Thyroid gland (tissue), 4 donors: ENCODE measurements around the gene MAL. TPM values are rescaled to one million over a fixed set of nuclear protein-coding genes. Genes with fewer than 3 reads are reported as not detected.

Experiments used
- DNase-seq, 2 donors: peaks; one replicate each; pipeline ENCODE4 v3.0.0-alpha.2; 2019
- H3K27ac ChIP-seq, 3 donors: fragments of 200-600 bp; sonication (generic); 1 replicate in 2 of 3; 2 replicates in 1 of 3; pipeline ENCODE4 v1.5.1; 2016 to 2019; ENCODE audit warnings: mild to moderate bottlenecking in 1 of 3, moderate library complexity in 1 of 3
- H3K27me3 ChIP-seq: fragments of 200-600 bp; sonication (generic); one replicate; pipeline ENCODE4 v1.5.1; 2019
- H3K36me3 ChIP-seq, 2 donors: fragments of 200-600 bp; sonication (generic); one replicate each; pipeline ENCODE4 v1.5.1; 2016 to 2019
- H3K4me1 ChIP-seq, 2 donors: fragments of 200-600 bp; sonication (generic); one replicate each; pipeline ENCODE4 v1.5.1; 2017 to 2019
- H3K4me3 ChIP-seq, 3 donors: fragments of 200-600 bp; sonication (generic); replicated peaks in 1 of 3; 1 replicate in 2 of 3; 2 replicates in 1 of 3; pipeline ENCODE4 v1.5.1; 2016; ENCODE audit warnings: mild to moderate bottlenecking in 1 of 3
- H3K9me3 ChIP-seq: fragments of 200-600 bp; sonication (generic); one replicate; pipeline ENCODE4 v1.5.1; 2017
- CTCF ChIP-seq, 6 experiments: fragments of 200-600 bp in 3 of 6; fragments of 450-650 bp in 3 of 6; sonication (generic) in 3 of 6; IDR thresholded peaks; one replicate each; pipeline ENCODE4 v1.5.1; 2016 to 2019; ENCODE audit warnings: antibody characterized with exemption in 6 of 6, mild to moderate bottlenecking in 2 of 6, inconsistent platforms in 1 of 6, moderate library complexity in 1 of 6
- POLR2A ChIP-seq, 2 donors: fragments of 450-650 bp; IDR thresholded peaks; one replicate each; pipeline ENCODE4 v1.6.1; 2017; ENCODE audit warnings: antibody characterized with exemption in 2 of 2, mild to moderate bottlenecking in 2 of 2, moderate library complexity in 1 of 2
- WGBS, 2 donors: methylation state at CpG; one replicate each; pipeline ENCODE4 v1.1.5; 2017; 5-methylcytosine and 5-hydroxymethylcytosine counted together
- intact Hi-C: fragments of 100-400 bp; cut with DNase I; formaldehyde crosslinking; loops from one replicate; pipeline ENCODE4 v1.15.1; 2023
- total RNA-seq, 4 donors: library from RNA; depleted of rRNA; stranded (reverse); fragments of >200 nt; gene quantifications; one replicate each; pipeline ENCODE4 v1.2.3, GENCODE V29; 2016

The MAL gene
- total RNA-seq, 4 donors from 2014 or later, result 5.6 to 19.3 (median 13.3) TPM

- Histone ChIP-seq H3K9me3 (no peaks in the 10 kb centered on the region), H3K36me3 (no peaks in the 10 kb centered on the region), H3K27me3 (no peaks in the 10 kb centered on the region), H3K27ac (peak overlapping the region in 2 of 3 donors; percentile 86 to 91), H3K4me1 (peaks cover 21 to 42% of the 10 kb centered on the region in 2 donors), H3K4me3 (no peak overlapping the region)
- intact Hi-C loops, result no loop called here
- WGBS, 2 donors, result 70 to 74% methylated on average over 5 to 15 of the region's 15 CpGs
- DNase-seq, result peak; percentile 64 to 75
- no peak for TF ChIP-seq POLR2A (IDR thresholded peaks at IDR 0.05)
- TF ChIP-seq CTCF (IDR thresholded peaks at IDR 0.05), result no peak
Measured at GRCh38 chr2:95056461-95057459, 31.3 kb downstream of the MAL start.

- intact Hi-C loops, result no loop called here
- Histone ChIP-seq H3K27me3 (no peaks in the 10 kb centered on the region), H3K4me3 (no peak overlapping the region), H3K27ac (peak overlapping the region; percentile 86 to 93 (median 91)), H3K4me1 (peaks cover 15 to 34% of the 10 kb centered on the region in 2 donors), H3K9me3 (no peaks in the 10 kb centered on the region), H3K36me3 (no peaks in the 10 kb centered on the region)
- 63 to 65% methylated on average over 19 to 28 of the region's 28 CpGs for WGBS, 2 donors
- peak; percentile 58 to 67 for DNase-seq
- TF ChIP-seq CTCF (IDR thresholded peaks at IDR 0.05) (no peak), POLR2A (IDR thresholded peaks at IDR 0.05) (no peak)
Measured at GRCh38 chr2:95057535-95058370, 32.2 kb downstream of the MAL start.

- peaks cover 15 to 35% of the 10 kb centered on the region in 2 donors for H3K4me1 ChIP-seq
- H3K27ac ChIP-seq, result peak overlapping the region; percentile 86 to 93 (median 91)
- TF ChIP-seq POLR2A (IDR thresholded peaks at IDR 0.05) (no peak), CTCF (IDR thresholded peaks at IDR 0.05) (no peak)
- no peaks in the 10 kb centered on the region for H3K9me3 ChIP-seq
- H3K36me3 ChIP-seq, result no peaks in the 10 kb centered on the region
- DNase-seq, result peak; percentile 32 to 34
- no peaks in the 10 kb centered on the region for H3K27me3 ChIP-seq
- intact Hi-C loops, result no loop called here
- no peak overlapping the region for H3K4me3 ChIP-seq
- WGBS, 2 donors, result 53 to 69% methylated on average over 9 of the region's 9 CpGs
Measured at GRCh38 chr2:95058466-95058988, 33.0 kb downstream of the MAL start.

- TF ChIP-seq POLR2A (IDR thresholded peaks at IDR 0.05) (peak in 1 of 2 donors; percentile 84), CTCF (IDR thresholded peaks at IDR 0.05) (no peak)
- DNase-seq, result peak; percentile 95
- intact Hi-C loops, result no loop called here
- Histone ChIP-seq H3K27ac (peak overlapping the region; percentile 86 to 93 (median 91)), H3K4me3 (no peak overlapping the region), H3K27me3 (no peaks in the 10 kb centered on the region), H3K36me3 (no peaks in the 10 kb centered on the region), H3K4me1 (peaks cover 15 to 41% of the 10 kb centered on the region in 2 donors), H3K9me3 (no peaks in the 10 kb centered on the region)
- 26 to 49% methylated on average over 7 to 10 of the region's 11 CpGs for WGBS, 2 donors
Measured at GRCh38 chr2:95058989-95059641, 33.6 kb downstream of the MAL start.
